Upper lobe of right lung (tissue), 1 donor: ENCODE data around the gene MLF1. TPM values are rescaled to one million over a fixed set of nuclear protein-coding genes. Genes with fewer than 3 reads are reported as not detected.
"Not testable (repeated sequence)": the region's sequence is repeated elsewhere in the genome, so short reads cannot be mapped to it uniquely, and the experiment has no call there.

Source experiments
- ATAC-seq: fragments of 200-7000 bp; cut with Tn5 transposase; one replicate; pipeline ENCODE4 v1.9.1; 2020; ENCODE audit warnings: mild to moderate bottlenecking, moderate library complexity
- DNase-seq: peaks from one replicate; pipeline ENCODE4 v3.0.0-alpha.2; 2020
- H3K27ac ChIP-seq: fragments of 200-600 bp; one replicate; pipeline ENCODE4 v1.8.0; 2022
- H3K27me3 ChIP-seq: fragments of 200-600 bp; one replicate; pipeline ENCODE4 v1.8.0; 2022; ENCODE audit warnings: mild to moderate bottlenecking
- H3K36me3 ChIP-seq: fragments of 200-600 bp; one replicate; pipeline ENCODE4 v1.8.0; 2022
- H3K4me1 ChIP-seq: fragments of 200-600 bp; one replicate; pipeline ENCODE4 v1.8.0; 2022
- H3K4me3 ChIP-seq: fragments of 200-600 bp; one replicate; pipeline ENCODE4 v1.8.0; 2022; ENCODE audit warnings: mild to moderate bottlenecking
- H3K9me3 ChIP-seq: fragments of 200-600 bp; one replicate; pipeline ENCODE4 v1.8.0; 2022
- intact Hi-C: fragments of 100-400 bp; cut with DNase I; formaldehyde crosslinking; loops from one replicate; pipeline ENCODE4 v1.11.0; 2022
- total RNA-seq: library from RNA; stranded (reverse); fragmentation: NEBNext Ultra II Directional; extraction: Animal tissue kit (Norgen Biotek cat#: 25700); gene quantifications from one replicate; pipeline ENCODE4 v1.2.1, GENCODE V29; 2021
- TF ChIP-seq, protein P1 (sequence below): fragments of 200-600 bp; IDR thresholded peaks from one replicate; pipeline ENCODE4 v1.8.0; 2022; ENCODE audit warnings: antibody characterized with exemption
- donor health status: DM: no; HTN: yes; CAD: no; lungs with severe emphysema.

The MLF1 gene
- total RNA-seq, 1 donor from 2014 or later: 7.1 TPM

- Histone ChIP-seq H3K27me3 (no peaks in the 10 kb centered on the region), H3K27ac (no peak overlapping the region), H3K4me1 (no peaks in the 10 kb centered on the region), H3K9me3 (no peaks in the 10 kb centered on the region), H3K4me3 (no peak overlapping the region), H3K36me3 (no peaks in the 10 kb centered on the region)
- intact Hi-C loops: no loop called here
- TF ChIP-seq, protein P1, sequence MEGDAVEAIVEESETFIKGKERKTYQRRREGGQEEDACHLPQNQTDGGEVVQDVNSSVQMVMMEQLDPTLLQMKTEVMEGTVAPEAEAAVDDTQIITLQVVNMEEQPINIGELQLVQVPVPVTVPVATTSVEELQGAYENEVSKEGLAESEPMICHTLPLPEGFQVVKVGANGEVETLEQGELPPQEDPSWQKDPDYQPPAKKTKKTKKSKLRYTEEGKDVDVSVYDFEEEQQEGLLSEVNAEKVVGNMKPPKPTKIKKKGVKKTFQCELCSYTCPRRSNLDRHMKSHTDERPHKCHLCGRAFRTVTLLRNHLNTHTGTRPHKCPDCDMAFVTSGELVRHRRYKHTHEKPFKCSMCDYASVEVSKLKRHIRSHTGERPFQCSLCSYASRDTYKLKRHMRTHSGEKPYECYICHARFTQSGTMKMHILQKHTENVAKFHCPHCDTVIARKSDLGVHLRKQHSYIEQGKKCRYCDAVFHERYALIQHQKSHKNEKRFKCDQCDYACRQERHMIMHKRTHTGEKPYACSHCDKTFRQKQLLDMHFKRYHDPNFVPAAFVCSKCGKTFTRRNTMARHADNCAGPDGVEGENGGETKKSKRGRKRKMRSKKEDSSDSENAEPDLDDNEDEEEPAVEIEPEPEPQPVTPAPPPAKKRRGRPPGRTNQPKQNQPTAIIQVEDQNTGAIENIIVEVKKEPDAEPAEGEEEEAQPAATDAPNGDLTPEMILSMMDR: no peak
- DNase-seq (no peak), ATAC-seq (no peak)
These were observed 35.1 kb upstream of the MLF1 start for GRCh38 chr3:158535918-158536317.

GRCh38 chr3:158539414-158540014 lies 31.5 kb upstream of the MLF1 start:
- H3K27ac ChIP-seq: no peak overlapping the region
- intact Hi-C loops: no loop called here
- no peaks in the 10 kb centered on the region for H3K4me1 ChIP-seq
- H3K4me3 ChIP-seq: no peak overlapping the region
- no peaks in the 10 kb centered on the region for H3K27me3 ChIP-seq
- ATAC-seq: peak; percentile 61
- peaks cover under 1% of the 10 kb centered on the region for H3K36me3 ChIP-seq
- no peak for DNase-seq
- H3K9me3 ChIP-seq: no peaks in the 10 kb centered on the region
- TF ChIP-seq, protein P1: peak; percentile 59

- no peak overlapping the region for H3K4me3 ChIP-seq
- H3K4me1 ChIP-seq: no peaks in the 10 kb centered on the region
- H3K36me3 ChIP-seq: peaks cover 4% of the 10 kb centered on the region
- no peaks in the 10 kb centered on the region for H3K27me3 ChIP-seq
- DNase-seq (no peak), ATAC-seq (no peak)
- H3K9me3 ChIP-seq: no peaks in the 10 kb centered on the region
- intact Hi-C loops: no loop called here
- no peak overlapping the region for H3K27ac ChIP-seq
- TF ChIP-seq, protein P1: no peak
These were observed 30.9 kb upstream of the MLF1 start for GRCh38 chr3:158540066-158540465.

DNA sequence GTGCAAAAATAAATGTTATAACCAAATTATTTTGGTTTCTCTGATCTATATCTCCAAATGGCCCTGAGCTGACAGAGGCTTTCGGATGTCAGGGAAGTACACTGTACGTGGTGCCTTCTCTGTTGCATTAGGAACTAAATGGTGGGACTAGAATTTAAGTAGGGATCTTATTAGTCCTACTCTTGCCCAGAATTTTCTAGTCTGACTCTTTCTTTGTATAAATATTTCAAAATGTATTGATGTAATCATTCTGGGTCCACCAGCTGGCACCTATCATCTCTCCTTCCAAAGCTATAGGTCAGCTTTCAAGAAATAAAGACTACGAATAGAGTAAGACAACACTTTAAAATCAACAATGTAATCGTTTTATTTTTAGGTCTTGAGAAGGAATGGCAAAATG lies 22.3 kb upstream of the MLF1 start:
- no peak overlapping the region for H3K27ac ChIP-seq
- no peaks in the 10 kb centered on the region for H3K9me3 ChIP-seq
- ATAC-seq (no peak), DNase-seq (no peak)
- H3K4me3 ChIP-seq: no peak overlapping the region
- H3K4me1 ChIP-seq: no peaks in the 10 kb centered on the region
- peaks cover 4% of the 10 kb centered on the region for H3K36me3 ChIP-seq
- TF ChIP-seq, protein P1: no peak
- H3K27me3 ChIP-seq: no peaks in the 10 kb centered on the region
- intact Hi-C loops: no loop called here

GRCh38 chr3:158549938-158550337 lies 21.1 kb upstream of the MLF1 start:
- H3K27me3 ChIP-seq, ATAC-seq, DNase-seq, intact Hi-C loops, H3K9me3 ChIP-seq, H3K4me1 ChIP-seq, H3K27ac ChIP-seq, H3K4me3 ChIP-seq, H3K36me3 ChIP-seq: not testable (repeated sequence)

DNA sequence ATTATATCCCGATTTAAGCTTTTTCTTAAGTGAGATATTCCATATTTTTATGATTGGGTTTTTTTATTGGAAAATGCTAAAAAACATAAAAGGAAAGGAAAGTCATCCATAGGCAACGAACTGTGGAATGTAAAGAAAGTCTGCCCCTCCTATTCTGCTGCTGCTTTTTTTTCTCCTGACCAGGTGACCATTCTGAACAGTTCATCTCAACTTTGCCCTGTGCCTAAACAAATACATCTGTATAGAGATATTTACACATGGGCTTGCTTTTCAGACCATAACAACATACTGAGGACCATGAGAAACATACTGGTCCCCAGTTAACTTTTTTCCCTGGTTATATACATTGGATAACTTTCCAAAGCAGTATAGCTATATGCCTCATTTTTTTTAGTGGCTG lies 18.9 kb upstream of the MLF1 start:
- Histone ChIP-seq H3K4me3 (no peak overlapping the region), H3K9me3 (no peaks in the 10 kb centered on the region), H3K27me3 (no peaks in the 10 kb centered on the region), H3K27ac (no peak overlapping the region), H3K36me3 (no peaks in the 10 kb centered on the region), H3K4me1 (no peaks in the 10 kb centered on the region)
- TF ChIP-seq, protein P1: no peak
- ATAC-seq (no peak), DNase-seq (no peak)
- intact Hi-C loops: no loop called here
